SU-DHL-6 (cell line): Measurements from ENCODE around the gene CRYGD.

Experiments
- EZH2phosphoT487 ChIP-seq: fragments of 200-600 bp; sonication (generic), shearing (Covaris generic); conservative IDR thresholded peaks from 2 replicates; pipeline ENCODE4 v1.6.1; 2018; ENCODE audit warnings: mild to moderate bottlenecking, antibody characterized with exemption, low read length, moderate library complexity, mixed read lengths
- TF ChIP-seq, protein P1 (sequence below): fragments of 200-600 bp; sonication (generic); IDR thresholded peaks from one replicate; pipeline ENCODE4 v1.5.1; 2017; ENCODE audit warnings: antibody characterized with exemption, mild to moderate bottlenecking, low read length, moderate library complexity; ENCODE audit not compliant: insufficient read depth, poor library complexity, severe bottlenecking

DNA sequence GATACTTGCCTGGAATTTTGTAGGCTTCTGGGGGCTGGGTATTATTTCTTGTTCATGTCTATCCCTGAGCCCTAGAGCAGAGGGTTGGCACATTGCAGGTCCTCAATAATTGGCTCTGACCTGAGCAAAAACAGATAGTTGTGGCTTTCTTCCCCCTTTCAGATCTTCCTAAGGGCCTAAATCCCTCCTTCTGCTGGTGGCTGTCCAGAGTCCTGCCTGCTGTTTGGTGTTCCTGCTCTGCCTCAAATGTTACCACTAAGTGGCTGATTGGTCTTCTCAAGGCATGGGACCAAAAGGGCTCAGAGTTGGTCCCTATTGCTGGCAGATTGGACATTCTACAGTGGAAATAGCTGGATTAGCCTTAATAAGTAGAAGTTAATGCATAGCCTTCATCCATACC, 22.7 kb upstream of the CRYGD start:
- TF ChIP-seq, protein P1, sequence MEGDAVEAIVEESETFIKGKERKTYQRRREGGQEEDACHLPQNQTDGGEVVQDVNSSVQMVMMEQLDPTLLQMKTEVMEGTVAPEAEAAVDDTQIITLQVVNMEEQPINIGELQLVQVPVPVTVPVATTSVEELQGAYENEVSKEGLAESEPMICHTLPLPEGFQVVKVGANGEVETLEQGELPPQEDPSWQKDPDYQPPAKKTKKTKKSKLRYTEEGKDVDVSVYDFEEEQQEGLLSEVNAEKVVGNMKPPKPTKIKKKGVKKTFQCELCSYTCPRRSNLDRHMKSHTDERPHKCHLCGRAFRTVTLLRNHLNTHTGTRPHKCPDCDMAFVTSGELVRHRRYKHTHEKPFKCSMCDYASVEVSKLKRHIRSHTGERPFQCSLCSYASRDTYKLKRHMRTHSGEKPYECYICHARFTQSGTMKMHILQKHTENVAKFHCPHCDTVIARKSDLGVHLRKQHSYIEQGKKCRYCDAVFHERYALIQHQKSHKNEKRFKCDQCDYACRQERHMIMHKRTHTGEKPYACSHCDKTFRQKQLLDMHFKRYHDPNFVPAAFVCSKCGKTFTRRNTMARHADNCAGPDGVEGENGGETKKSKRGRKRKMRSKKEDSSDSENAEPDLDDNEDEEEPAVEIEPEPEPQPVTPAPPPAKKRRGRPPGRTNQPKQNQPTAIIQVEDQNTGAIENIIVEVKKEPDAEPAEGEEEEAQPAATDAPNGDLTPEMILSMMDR = no peak
- TF ChIP-seq EZH2phosphoT487 = no peak
